Effector CD4-positive, alpha-beta T cell (primary cell): ENCODE data around the gene CCDC191.
A peak's percentile ranks its signal among the peaks of the same experiment; 100 is the strongest.

ENCODE experiments used
- DNase-seq: peaks from one replicate; pipeline ENCODE4 v3.0.0-alpha.2; 2020
- total RNA-seq: gene quantifications from one replicate; lab custom pipeline; 2026; lab: John Stamatoyannopoulos, UW

Gene CCDC191, protein sequence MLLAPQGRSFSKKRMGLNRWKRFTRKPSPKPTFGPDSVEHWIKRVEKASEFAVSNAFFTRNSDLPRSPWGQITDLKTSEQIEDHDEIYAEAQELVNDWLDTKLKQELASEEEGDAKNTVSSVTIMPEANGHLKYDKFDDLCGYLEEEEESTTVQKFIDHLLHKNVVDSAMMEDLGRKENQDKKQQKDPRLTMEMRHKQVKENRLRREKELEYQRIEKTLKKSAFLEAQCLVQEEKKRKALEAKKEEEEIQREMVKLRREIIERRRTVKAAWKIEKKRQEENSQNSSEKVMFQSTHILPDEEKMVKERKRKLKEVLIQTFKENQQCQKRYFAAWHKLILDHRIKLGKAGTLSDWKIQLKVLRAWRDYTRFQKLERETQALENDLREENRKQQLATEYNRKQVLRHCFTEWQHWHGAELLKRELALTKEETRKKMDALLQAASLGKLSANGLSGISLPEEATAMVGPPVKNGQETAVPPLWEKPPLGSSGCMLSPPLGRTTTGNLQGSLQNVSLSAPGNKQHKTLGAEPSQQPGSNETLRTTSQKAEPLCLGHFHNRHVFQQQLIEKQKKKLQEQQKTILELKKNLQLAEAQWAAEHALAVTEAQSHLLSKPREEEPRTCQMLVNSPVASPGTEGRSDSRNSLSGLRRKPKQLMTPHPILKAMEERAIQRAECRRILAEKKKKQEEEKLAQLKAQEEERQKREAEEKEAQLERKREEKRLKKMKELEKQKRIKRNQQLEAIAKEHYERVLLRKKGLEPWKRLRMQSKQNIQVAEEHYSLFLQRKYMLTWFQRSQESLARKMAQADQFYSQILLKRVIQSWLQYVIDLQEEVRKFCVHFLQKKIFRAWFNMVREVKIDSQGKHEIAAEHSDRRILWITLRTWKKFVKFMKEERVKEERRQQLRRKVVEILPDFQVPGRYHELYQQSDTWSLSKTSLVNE
- 14.6 reads per million, percentile 40 among the genes with 10 or more reads in this experiment for total RNA-seq

DNA sequence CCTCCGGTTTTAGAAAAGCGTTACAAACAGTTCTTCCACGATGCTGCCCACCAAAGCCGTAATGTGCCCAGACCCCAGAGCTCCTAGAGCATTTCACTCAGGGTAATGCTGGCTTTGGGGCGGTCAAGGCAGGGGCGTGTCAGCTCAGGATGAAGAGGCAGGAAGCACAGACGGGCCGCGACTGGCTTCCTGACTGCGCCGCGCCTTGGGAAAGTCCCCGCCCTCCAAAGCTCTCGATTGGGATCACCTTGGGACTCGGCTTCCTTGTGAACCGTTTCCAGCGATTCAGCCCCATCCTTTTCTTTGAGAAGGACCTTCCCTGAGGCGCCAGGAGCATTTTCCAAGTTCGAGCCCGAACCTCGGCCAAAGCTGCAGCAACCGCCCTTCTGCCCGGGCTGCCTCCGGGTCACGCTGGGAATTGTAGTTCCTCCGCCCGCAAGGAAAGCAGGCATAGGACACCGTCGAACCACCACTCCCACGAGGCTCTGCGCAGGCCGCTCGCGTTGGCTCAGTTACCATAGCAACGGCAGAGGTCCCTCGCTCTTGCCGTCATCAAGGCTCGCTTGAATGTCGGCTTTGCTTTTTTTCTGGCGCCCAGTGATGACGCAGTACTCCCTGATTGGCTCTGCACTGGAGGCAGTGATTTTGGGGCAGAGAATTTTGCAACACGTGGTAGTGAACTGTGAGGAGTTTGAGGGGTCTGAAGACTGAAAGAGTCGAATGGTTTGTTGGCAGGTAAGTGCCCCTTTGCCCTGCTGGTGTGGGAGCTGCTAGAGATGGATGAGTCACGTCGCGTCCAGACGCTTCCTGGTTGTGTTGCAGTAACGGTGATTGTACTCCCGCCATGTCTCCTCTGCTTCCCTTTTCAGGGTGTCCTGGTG lies at the start of gene CCDC191, which contains the start of gene QTRT2:
TSS of gene CCDC191 (minus strand) at position 397 of the 881 bp plus-strand sequence. CDS start at position 337, 60 bp downstream.
TSS of gene QTRT2 (plus strand) at position 608 of the 881 bp plus-strand sequence. CDS start 8,521 bp downstream, outside the sequence.
- peak; percentile 100 for DNase-seq

DNA sequence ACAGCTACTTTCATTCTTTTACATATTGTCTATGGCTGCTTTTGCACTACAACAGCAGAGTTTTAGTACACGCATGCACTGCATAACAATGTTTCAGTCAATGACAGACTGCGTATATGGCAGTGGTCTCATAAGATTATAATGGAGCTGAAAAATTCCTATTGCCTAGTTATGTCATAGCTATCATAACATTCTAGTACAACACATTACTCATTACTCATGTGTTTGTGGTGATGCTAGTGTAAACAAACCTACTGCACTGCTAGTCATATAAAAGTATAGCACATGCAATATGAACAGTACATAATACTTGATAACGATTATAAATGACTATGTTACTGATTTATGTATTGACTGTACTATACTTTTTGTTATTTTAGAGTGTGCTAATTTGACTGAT lies 48.1 kb upstream of the CCDC191 start:
- no peak for DNase-seq

DNA sequence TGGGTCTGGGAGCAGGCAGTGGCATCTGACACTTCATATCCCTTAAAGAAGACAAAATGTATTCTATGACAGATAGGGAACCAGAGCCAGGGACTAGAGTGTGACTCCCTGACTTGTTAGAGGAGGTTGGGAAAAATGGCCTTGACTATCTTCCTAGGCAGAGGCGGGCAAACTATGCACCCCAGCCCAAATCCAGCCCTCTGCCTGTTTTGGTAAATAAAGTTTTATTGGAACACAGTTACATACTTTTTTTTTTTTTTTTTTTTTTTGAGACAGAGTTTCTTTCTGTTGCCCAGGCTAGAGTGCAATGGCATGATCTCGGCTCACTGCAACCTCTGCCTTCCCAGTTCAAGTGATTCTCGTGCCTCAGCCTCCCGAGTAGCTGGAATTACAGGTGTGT lies 47.5 kb upstream of the CCDC191 start:
- DNase-seq: no peak

DNA sequence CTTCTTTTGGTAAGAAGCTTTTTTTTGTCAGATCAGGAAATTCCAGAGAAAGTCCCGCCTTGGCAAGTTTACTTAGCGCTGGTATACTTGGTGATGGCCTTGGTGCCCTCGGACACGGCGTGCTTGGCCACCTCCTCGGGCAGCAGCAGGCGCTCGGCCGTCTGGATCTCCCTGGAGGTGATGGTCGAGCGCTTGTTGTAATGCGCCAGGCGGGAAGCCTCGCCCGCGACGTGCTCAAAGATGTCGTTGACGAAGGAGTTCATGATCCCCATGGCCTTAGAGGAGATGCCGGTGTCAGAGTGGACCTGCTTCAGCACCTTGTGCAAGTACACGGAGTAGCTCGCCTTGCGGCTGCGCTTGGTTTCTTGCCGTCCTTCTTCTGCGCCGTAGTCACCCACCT lies 46.9 kb upstream of the CCDC191 start:
- DNase-seq: no peak

DNA sequence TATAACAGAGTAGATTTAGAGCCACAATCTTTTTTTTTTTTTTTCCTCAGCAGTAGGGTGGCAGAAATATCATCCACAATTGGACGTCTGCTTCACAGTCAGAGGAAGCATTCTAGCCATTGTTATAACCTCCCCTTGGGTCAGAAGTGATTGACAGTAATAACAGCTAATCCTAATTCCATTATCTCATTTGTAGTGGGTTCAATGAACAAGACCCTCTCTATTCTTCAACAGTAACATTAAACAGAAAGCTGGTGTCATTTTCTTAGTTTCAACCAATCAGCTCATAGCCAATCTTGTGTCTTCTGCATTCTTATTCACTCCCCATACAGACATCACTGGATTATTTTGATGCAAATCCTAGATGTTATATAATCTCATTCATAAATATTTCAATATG lies 44.8 kb upstream of the CCDC191 start:
- DNase-seq: no peak

DNA sequence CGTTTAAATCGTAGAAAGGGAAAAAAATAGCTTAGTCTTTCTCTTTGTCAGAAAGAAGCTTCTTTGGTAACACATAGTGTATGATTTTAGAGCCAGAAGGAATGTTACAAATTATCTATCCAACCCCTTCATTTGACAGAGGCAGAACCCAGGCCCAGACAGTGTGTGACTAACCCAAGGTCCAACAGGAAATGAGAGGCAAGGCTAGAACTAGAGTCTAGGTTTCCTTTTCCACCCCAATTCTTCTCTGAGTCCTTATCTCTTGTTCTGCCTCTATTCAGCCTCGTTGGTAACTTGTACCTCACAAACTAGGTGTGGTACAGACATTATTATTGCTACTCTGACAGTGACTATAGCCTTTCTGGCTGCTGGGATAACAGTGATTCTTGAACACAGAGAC lies 39.5 kb upstream of the CCDC191 start:
- no peak for DNase-seq

DNA sequence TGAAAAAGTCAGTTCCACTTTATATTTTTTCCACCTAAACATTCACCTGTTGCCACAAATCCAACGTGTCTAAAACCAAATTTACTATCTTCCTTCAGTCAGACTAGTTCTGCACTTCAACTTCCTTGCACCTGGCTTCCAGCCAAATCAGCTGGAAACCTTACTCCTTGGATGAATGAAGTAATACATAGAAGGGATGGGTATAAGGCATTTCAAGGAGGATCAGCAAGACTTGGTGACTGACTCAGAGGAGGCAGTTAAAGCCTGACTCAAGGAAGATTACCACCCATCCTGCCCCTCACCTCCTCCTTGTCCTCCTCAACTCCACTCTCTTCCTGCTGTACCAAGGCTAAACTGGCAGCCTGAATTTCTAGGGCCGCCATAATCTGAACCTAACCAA lies 37.3 kb upstream of the CCDC191 start:
- no peak for DNase-seq

DNA sequence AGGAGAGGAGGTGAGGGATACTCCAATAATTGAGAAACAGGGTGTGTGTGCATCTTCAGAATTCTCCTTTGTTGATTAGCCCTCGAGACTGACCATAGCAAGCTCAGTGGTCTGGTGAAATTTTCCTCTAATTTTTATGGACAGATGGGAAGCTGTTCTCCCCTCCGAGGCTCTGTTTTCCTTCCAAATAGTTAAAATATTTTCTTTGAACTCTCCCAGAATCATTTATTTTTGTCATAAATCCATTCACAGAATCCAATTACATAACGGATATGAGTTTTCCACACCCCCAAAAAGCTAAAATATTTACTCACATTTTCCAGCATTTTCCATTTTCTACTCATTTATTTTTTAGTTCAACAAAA lies 36.7 kb upstream of the CCDC191 start:
- DNase-seq: no peak

DNA sequence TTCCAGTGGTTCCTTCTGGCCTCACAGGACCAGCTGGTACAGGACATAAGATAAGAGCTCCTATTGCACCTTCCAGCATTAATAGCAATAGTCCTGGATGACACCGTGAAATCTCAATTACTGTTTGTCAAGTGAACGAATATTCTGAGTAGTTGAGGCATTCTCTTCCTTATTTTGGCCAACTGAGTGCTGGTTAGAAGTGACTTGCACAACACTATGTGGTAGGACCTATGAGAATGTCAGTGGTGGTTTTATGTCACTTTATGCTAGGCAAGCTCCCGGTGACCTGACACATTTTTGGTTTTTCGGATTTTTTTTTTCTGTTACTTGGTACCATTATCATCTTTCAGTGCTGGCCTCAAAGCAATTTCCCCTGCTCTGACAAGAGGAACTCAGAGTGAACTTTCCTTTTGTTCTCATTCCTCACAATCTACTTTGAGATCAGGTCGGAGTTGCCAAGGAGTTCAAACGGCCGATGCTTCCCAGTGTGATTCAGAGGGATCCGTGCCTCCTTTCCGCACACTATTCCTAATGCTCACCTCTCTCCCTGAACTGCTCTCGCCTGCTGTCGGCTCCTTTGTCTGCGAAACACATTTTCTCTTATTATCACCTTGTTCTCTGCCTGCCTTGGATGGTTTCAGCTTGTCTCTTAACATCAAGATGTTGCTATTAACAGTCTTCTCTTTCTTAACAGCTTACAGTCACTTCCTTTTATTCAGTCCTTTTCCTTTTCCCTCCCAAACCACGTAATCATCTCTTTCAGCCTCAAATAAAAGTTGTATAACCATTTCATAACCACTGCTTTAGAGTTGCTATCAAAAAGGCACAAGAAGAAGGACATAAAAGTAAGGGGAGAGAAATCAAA lies 36.1 kb upstream of the CCDC191 start:
- no peak for DNase-seq

DNA sequence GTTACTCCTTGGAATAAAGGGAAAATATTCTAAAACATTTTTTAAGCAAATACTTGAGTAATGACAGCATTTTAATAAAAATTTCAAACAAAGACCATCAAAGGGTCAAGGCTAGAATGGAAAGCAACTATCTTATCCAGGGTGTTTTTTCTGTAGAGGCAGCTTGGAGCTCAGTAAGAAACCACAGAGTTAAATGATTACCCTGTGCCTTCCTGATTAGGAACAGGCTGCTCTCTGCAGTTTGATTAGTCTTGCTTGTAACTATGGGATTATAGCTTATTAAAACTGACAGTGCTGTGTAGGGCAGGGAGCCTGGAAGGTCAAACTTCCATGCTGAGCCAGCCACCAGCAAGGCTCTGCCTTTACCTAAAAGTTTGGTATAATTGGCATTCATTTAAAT lies 33.3 kb upstream of the CCDC191 start:
- no peak for DNase-seq

DNA sequence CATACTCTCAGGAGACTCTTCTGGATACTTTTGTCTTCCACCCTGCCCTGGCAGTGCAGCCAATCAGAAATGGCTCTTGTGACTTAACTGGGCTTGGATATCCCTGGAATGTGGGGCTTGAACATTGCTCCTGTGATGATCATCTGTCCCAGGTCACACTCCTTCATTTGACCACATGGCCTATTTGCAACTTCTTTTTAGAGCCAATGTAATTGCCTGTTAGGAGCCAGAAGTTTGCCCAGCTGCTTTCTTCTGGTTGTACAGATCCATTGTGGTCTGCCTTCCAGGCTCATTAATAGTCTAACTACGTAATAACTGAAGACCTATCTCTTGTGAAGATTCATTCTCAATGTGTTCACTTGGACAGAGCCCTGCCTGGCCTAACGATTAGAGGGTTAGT lies 30.0 kb upstream of the CCDC191 start:
- DNase-seq: no peak

DNA sequence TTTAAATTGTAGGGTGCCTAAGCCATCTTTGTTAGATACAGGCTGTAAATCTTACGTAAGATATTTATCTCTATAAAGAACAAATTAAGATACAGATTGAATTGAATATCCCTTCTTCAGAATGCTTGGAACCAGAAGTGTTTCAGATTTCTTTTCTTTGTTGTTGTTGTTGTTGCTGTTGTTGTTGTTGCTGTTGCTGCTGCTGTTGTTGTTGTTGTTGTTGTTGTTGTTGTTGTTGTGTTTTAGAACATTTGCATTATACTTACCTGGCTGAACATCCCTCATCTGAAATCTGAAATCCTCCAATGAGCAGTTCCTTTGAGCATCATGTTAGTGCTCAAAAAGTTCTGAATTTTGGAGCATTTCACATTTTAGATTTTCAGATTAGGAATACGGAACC lies 26.8 kb upstream of the CCDC191 start:
- DNase-seq: no peak

DNA sequence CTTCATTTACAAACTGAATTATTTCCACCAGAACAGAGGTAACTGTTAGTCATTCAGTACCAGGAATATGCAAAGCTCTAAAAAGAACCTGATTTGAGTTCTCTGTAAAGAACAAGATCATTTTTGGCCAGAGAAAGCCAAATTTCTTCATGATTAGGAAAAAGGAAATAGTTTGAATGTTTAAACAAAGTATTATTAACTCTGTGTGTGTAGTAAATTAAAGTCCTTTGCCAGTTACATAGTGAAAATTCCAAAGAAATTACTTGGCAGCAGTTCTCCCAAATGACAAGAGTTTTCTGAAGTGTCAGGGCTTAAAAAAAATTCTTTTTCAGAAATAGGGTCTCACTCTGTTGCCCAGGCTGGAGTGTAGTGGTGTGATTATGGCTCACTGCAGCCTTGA lies 24.7 kb upstream of the CCDC191 start:
- DNase-seq: no peak

DNA sequence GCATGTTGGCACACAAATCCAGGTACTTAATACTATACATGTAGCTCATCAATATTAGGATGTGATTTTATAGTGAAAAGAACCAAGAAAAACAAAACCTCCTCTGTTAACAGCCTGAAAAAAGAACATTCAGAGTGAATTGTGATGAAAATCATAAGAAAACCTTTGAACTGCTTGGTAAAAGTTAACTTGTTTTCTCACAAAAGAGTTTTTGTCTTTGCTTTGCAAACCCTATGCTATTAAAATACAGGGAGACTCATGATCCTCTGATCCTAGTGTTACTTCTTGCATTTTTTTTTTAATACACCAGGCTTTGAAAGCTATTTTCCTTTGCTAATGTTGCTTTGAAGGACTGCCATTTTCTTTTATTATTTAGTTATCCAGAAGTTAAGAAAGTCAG lies 23.9 kb upstream of the CCDC191 start:
- no peak for DNase-seq

DNA sequence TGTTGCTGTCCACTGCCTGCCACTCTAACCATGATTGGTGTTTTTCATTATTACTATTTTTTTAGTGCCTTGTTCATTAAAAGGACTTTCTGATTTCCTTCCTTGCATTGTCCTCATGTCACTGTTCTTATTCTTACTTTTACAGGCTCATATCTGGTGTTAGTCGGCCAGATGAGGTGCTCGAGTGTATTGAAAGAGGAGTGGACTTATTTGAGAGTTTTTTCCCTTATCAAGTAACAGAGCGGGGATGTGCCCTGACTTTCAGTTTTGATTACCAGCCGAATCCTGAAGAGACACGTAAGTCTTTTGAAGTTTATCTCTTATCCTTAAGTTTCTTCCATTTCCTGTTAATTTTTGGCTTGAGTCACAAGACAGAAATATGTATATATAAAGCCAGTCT lies 23.4 kb upstream of the CCDC191 start:
- DNase-seq: no peak

DNA sequence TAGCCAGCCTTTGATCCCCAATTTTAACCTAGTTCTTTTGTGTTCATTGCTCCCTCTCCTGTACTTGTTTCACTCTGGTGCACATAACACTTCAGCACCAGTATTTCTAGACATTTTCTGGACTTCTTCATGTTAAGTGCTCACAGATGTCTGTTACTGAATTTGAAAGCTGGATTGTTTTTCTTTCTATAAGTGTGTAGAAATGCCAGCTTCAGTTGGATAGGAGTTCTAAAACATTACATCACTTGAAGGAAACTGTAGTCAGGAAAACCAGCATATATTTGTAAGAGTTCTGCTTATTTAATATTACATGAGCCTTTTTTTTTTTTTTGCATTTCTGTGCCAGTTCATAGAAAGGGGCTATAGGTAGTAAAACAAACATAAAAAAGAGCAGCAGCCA lies 21.8 kb upstream of the CCDC191 start:
- no peak for DNase-seq

DNA sequence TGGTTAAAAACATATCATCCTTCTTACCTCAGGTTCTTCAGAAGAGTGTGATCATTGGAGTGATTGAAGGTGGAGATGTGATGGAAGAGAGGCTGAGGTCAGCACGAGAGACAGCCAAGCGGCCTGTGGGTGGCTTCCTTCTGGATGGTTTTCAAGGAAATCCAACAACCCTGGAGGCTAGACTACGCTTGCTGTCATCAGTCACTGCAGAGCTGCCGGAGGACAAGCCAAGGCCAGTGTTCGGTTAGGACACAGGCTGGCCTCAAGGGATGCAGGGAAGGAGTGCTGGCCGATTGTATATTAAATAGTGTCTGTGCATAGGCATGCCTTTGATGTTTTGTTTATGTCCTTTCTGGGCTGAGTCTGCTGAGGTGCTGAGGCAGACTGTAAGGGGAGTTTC lies 20.4 kb upstream of the CCDC191 start:
- no peak for DNase-seq

DNA sequence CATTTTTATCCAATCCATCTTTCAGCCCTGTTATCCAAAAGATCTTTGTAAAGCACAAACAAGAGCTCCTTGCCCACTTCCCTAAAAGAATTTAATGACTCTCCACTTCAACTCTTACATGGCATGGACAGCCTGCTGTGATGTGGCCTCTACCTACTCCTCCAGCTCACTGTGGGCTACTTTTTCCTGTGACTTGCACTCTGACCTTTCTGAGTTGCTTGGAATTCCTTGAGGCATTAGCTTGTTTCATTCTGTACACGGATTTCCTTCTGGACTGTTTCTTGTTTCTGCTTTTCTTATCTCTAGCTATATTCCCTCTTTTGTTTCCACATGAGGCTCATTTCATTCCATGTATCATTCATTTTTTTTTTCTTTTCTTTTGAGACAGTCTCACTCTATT lies 15.5 kb upstream of the CCDC191 start:
- DNase-seq: no peak

DNA sequence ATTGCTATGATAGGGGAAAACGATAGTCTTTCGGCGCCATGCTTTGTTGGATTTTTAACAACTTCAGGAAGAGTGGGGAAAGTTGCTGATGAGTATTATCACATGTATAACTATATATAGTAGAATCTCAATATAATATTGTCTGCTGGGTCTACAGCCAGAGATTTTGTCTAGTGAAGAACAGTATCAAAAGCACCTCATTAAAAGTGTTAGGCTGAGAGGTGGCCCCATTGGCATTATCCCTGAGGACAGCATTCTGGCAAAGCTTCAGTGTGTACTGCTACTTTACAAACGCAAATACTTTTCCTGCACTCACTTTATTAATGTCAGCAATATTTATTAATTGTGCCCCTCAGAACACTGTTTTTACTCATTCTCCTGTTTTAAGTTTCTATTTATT lies 12.0 kb upstream of the CCDC191 start:
- no peak for DNase-seq

DNA sequence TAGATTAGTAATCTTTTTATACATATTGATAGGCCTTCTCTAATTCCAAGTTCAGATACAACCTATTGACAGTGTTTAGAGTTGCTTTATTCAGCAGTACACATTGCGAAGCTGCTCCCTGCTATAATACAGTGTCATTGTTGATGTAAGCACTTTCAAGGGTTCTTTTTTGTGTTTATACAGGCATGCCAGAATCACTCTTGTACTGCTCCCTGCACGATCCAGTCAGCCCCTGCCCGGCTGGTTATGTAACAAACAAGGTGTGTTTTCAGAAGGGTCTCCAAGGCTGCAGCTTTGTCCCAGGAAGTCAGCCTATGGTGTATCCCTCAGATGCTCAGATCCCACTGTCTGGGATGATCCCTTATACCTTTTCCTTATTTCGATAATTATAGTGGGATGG lies 11.5 kb upstream of the CCDC191 start:
- no peak for DNase-seq

DNA sequence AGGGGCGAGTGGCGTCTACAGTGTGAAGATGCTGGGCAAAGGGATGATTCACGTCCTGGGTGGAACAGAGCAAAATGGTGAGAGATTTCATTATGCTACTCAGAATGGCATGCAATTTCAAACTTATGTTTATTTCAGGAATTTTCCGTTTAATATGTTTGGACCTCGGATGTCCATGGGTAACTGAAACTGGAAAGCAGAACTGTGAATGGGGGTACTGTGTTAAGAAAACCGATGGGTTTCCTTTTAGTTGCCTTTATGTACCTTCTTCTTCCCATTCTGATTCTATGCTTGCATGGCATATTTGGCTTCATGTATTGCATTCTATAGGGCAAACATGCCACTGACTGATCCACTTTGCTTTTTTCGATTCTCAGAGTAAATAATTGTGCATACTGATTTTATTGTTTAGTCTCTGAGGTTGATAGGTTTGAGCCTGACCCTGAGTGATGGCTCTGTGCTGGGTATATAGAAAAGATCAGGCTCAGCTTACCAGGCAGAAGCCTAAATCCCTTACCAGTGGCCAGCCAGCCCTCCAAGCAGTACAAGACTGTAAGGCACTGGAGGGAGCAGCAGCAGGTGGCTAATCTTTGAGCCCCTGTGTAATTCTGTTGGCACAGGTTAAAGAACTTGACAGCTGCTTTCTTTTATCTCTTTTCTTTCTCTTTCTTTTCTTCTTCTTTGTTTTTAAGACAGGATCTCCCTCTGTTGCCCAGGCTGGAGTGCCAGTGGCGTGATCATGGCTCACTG lies 4.8 kb upstream of the CCDC191 start:
- DNase-seq: no peak
